ENCODE measurements around the gene PHF14.

The PHF14 gene

GRCh38 chr7:11175887-11176286 is 202.2 kb downstream of the PHF14 start:
- no peak for DNase-seq (ENCODE audit: low spot score)

- DNase-seq (ENCODE audit: low spot score) = no peak
Measured at GRCh38 chr7:11176985-11177555, 203.4 kb downstream of the PHF14 start.

GRCh38 chr7:11177793-11178192 is 204.1 kb downstream of the PHF14 start:
- no peak for DNase-seq (ENCODE audit: low spot score)

- no peak for DNase-seq (ENCODE audit: low spot score)
Measured at GRCh38 chr7:11181590-11181989, 207.9 kb downstream of the PHF14 start.

GRCh38 chr7:11182736-11183135 is 209.1 kb downstream of the PHF14 start:
- DNase-seq (ENCODE audit: low spot score) = no peak

GRCh38 chr7:11185179-11185815 is 211.6 kb downstream of the PHF14 start:
- no peak for DNase-seq (ENCODE audit: low spot score)

- no peak for DNase-seq (ENCODE audit: low spot score)
Measured at GRCh38 chr7:11188529-11189310, 215.0 kb downstream of the PHF14 start.

DNA sequence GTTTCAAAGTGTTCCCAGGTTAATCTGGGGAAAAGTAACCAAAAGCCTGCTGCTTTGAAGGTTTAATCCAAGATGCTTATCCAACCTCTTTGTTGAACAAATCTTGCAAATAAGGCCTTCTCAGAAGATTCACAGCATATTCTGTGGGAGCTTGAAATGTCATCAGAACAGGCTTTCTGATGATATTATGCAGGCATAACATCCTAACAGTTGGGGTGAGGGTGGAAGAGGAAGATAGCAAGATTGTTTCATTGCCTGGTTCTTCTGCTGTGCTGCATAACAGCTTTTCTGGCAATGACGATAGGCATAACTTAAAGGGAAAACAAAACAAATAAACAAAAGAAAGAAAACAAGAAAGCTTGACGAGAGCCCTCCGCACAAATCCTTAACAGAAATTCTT is 217.4 kb downstream of the PHF14 start:
- DNase-seq (ENCODE audit: low spot score) = no peak

DNA sequence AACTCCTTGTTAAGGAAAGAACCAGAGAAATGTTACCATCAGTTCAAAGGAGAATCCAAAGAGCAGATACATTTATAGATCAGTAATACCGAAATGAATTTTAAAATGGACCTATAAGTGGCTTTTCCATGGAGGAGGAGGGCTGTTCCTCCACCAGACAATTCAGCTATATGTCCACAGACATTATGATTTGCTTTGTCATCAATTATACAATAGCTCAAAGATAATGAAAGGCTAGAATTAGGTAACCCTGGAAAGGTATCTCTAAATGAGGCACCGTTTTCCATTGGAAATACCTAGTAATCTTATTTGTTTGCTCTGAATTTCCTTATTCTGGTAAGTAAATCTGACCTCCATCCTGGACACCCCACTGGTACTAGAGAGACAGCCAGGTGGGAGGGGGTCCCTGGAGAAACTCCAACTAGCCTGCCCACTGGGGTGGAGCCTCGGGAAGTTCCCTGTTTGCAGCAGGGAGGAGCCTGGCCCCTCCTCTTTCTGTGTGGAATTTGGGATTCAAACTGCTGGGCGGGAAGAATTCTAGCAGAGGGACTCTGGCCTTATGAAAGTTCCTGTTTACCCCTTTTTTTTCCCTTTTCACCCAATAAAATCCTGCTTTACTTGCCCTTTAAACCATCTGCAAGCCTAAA is 218.0 kb downstream of the PHF14 start:
- DNase-seq (ENCODE audit: low spot score) = no peak

DNA sequence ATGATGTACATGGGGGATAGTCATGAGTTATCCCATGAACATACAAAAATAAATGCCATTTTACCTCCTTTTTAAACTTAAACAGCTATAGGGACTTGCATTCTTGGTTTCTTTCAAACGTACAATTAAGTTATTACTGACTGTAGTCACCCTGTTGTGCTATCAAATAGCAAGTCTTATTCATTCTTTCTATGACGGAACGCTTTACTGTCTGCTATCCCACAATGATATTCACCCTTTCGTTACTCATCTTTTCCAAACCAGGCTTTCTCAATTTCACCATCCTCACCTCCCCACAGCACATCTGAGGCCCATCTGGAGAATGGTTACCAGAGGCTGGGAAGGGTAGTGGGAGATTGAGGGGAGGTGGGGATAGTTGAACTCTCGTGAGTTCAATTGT is 218.8 kb downstream of the PHF14 start:
- no peak for DNase-seq (ENCODE audit: low spot score)

GRCh38 chr7:11193131-11193867 is 219.6 kb downstream of the PHF14 start:
- no peak for DNase-seq (ENCODE audit: low spot score)

GRCh38 chr7:11193888-11194287 is 220.2 kb downstream of the PHF14 start:
- no peak for DNase-seq (ENCODE audit: low spot score)

GRCh38 chr7:11194492-11194891 is 220.8 kb downstream of the PHF14 start:
- DNase-seq (ENCODE audit: low spot score) = no peak

DNA sequence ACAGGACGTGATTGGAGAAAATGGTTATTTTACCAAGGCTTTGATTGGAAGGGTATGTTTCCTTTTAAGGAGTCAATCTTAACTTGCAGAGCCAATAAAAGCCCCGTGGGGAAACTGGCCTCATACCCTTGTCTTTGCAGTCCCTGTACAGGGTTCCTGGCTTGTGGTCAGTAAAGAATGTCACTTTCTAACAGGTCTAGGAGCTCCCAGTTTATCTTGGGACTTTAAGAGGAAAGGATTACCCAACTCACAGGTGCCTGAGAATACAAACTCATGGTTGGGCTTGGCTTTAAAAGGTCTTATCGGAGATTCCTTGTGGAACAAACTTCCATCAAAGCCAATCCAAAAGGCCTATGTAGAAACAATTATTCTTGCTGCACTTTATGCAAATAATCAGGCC is 221.8 kb downstream of the PHF14 start:
- DNase-seq (ENCODE audit: low spot score) = no peak

DNA sequence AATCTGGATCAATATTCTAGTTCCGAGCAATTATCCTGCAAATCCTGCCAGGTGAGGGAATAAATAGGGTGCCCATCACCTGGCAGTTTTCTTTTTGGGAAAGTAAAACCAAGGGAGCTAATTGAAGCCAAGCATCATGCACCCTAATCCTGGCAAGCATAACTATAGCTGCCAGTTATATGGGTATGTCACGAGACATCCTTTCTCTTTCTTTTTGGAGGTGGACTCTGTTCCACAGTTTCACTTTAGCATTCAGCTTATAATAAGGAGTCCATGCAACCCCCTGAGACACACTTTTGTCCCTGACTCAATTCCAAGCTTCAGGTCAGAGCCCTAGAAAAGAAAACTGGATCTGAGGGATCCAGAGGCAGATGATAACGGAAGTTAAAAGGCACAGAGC is 222.5 kb downstream of the PHF14 start:
- no peak for DNase-seq (ENCODE audit: low spot score)

DNA sequence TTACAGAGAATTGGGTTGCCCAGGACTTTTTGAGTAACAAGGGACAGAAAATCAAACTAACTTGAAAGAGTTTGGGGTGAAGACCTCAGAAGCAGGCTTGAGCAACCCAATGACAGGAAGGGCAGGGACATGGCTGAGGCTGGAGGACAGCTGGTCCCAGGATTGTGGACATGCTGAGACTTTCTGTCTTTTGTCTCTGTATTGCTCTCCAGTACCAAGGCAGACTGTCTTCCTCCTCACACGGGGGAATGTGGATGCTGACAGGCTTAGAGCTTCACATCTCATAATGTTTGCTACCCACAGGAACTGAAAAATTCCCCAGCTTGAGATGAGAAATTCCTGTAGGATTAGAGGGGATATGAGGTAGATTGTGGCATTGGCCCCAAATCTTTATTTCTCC is 229.6 kb downstream of the PHF14 start:
- DNase-seq (ENCODE audit: low spot score) = no peak

- DNase-seq (ENCODE audit: low spot score) = no peak
Measured at GRCh38 chr7:11203683-11204082, 230.0 kb downstream of the PHF14 start.

- DNase-seq (ENCODE audit: low spot score) = no peak
Measured at GRCh38 chr7:11206177-11206899, 232.7 kb downstream of the PHF14 start.

DNA sequence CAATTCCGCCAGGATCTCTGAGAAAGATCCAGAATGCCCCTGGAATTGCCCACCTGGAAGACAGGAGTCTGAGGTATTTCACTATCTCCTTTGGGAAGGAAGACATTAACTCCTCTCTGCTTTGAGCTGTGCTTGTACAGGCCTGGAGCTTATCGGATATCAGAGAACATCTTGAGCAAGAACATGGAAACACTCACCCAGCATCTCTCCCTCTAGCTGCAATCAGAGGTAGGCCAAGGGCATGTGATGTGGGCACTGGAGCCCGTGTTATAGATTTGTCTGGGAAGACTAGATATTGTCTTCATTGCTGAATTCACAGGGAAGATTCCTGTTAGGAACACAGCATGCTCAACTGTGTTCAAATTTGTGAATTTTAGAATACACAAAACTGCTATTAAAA is 233.9 kb downstream of the PHF14 start:
- DNase-seq (ENCODE audit: low spot score) = no peak

DNA sequence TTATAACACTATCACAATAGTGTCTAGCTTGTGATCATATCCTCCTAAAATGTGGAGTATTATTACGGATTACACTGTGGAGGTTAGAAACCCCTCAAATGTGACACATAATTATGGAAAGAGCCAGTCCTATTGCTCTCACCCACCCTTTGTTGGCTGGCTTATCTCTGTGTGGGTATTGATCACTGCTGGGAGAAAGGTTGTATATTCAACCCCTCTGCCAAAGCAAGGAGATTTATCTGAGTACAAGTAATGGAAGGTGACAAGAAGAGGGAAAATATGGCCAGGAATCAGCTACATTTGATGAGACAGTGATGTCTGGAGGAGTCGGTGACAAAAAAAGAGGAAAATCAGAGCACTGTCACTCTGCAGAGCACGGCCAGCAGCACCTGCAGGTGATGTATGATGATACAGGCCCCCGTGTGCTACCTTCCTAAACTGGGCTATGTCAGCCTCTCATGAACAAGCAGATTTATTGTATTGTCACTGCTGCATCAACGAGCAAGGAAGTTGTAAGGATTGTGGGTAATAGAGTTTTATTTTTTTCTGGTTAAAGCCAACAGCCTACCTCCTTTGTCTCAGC is 235.3 kb downstream of the PHF14 start:
- no peak for DNase-seq (ENCODE audit: low spot score)

DNA sequence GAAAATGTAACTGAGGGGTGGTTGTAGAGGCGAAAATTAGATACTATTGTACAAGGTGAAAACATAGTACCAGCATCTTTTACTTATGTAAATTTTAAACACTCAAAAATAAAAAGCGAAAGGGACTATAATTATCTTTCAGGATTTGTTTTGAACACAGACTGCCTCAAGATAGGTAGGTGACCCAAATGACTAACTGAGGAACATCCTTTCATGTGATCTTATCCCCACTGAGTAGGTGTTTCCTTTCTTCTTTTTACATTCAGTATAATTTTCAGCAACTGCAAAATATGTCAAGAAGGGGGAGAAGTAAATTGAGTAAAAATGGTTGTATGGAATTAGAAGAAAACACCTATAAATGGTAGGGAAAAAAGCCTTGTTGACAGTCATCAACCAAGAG is 236.7 kb downstream of the PHF14 start:
- no peak for DNase-seq (ENCODE audit: low spot score)

All from left forelimb (tissue), 1 donor.